A549 treated with Mapracorat at 1 μM for 4 hours (cell line): ENCODE data around the gene HLF. TPM values are rescaled to one million over a fixed set of nuclear protein-coding genes. Genes with fewer than 3 reads are reported as not detected.

Source experiments
- total RNA-seq: library from RNA; stranded (reverse); fragments of 200-300 nt; extraction: Qiagen RNA extraction; gene quantifications from 5 replicates; pipeline ENCODE4 v1.2.3, GENCODE V29; 2022

HLF gene
- total RNA-seq = 0.08 to 0.23 TPM (median 0.18 TPM) in 5 replicates

DNA sequence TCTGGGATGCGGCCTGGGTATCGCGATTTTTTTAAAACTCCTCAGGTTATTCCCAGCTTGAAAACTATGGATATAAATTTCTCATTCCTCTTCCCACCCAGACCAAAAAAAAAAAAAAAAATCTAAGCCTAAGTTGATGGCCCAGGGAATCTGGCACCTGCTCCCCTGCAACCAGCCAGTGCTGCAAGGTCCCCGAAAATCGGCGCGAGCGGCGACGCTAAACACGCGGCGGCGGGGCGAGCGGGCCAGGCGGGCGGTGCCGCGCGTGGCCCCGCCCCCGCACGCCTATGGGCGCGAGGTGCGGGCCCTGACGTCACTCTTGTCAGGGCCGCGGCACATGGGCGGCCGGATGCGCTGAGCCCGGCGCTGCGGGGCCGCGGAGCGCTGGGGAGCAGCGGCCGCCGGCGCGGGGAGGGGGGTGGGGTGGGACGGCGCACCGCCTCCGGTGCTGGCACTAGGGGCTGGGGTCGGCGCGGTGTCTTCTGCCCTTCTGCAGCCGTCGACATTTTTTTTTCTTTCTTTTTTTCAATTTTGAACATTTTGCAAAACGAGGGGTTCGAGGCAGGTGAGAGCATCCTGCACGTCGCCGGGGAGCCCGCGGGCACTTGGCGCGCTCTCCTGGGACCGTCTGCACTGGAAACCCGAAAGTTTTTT is at the start of gene HLF:
TSS of gene HLF (plus strand) at position 316 of the 654 bp plus-strand sequence. CDS start 525 bp downstream, outside the sequence.

Other genes starting within 250 kb of the HLF start
- gene MMD, start 156.9 kb downstream of the HLF start, total RNA-seq = 25.8 to 31.8 TPM (median 27.7 TPM) in 5 replicates
- gene SMIM36, start 246.5 kb downstream of the HLF start, total RNA-seq = not detected in 5 replicates